Neutrophil (primary cell): ENCODE measurements around the gene TRIM3.

Experiments
- H3K27ac ChIP-seq: fragments of 200-600 bp; sonication (generic); 2 replicates; pipeline ENCODE4 v1.5.1; 2016; ENCODE audit warnings: mild to moderate bottlenecking, moderate library complexity
- H3K27me3 ChIP-seq: fragments of 200-600 bp; sonication (generic); 2 replicates; pipeline ENCODE4 v1.6.0; 2016; ENCODE audit warnings: mild to moderate bottlenecking
- H3K36me3 ChIP-seq: fragments of 200-600 bp; sonication (generic); 2 replicates; pipeline ENCODE4 v1.5.1; 2017
- H3K4me1 ChIP-seq, 2 experiments: fragments of 200-600 bp in 1 of 2; sonication (generic) in 1 of 2; 1 replicate in 1 of 2; 2 replicates in 1 of 2; pipeline versions ENCODE4 v1.5.1 to v1.6.1; 2013 to 2016; ENCODE audit warnings: low read depth in 1 of 2, low read length in 1 of 2, mild to moderate bottlenecking in 1 of 2, moderate library complexity in 1 of 2; ENCODE audit not compliant: control insufficient read depth in 1 of 2, insufficient read depth in 1 of 2
- H3K4me3 ChIP-seq, 2 experiments: fragments of 200-600 bp in 1 of 2; sonication (generic) in 1 of 2; 1 replicate in 1 of 2; 2 replicates in 1 of 2; pipeline ENCODE4 v1.5.1; 2013 to 2016; ENCODE audit warnings: low read depth in 1 of 2, low read length in 1 of 2, mild to moderate bottlenecking in 1 of 2, moderate library complexity in 1 of 2
- H3K9me3 ChIP-seq: fragments of 200-600 bp; sonication (generic); 2 replicates; pipeline ENCODE4 v1.5.1; 2016
- TF ChIP-seq, protein P1 (sequence below): fragments of 200-600 bp; sonication (generic); IDR thresholded peaks from 2 replicates; pipeline ENCODE4 v1.5.1; 2016; ENCODE audit warnings: antibody characterized with exemption

The TRIM3 gene

DNA sequence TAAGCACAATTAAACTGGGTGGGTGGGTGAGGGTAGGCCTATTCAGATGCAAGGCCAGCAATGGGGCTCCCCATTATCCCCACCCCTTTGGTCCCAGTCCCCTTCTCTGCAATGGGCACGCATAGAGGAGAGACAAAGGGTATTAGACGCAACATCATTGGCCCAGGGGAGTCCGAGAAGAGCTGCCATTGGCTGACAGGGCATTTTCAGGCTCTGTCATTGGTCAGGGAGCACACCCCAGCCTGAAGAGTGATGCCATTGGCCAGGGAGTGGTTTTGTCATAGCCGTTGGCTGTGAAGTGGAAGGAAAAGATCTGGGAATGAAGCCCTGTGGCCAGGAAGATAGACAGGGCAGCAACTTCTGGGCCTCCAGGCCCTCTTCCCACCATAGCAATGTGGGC lies 2.8 kb upstream of the TRIM3 start:
- TF ChIP-seq, protein P1, sequence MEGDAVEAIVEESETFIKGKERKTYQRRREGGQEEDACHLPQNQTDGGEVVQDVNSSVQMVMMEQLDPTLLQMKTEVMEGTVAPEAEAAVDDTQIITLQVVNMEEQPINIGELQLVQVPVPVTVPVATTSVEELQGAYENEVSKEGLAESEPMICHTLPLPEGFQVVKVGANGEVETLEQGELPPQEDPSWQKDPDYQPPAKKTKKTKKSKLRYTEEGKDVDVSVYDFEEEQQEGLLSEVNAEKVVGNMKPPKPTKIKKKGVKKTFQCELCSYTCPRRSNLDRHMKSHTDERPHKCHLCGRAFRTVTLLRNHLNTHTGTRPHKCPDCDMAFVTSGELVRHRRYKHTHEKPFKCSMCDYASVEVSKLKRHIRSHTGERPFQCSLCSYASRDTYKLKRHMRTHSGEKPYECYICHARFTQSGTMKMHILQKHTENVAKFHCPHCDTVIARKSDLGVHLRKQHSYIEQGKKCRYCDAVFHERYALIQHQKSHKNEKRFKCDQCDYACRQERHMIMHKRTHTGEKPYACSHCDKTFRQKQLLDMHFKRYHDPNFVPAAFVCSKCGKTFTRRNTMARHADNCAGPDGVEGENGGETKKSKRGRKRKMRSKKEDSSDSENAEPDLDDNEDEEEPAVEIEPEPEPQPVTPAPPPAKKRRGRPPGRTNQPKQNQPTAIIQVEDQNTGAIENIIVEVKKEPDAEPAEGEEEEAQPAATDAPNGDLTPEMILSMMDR, result no peak
- Histone ChIP-seq H3K27me3 (no peaks in the 10 kb centered on the region), H3K9me3 (no peaks in the 10 kb centered on the region), H3K4me3 (no peak overlapping the region), H3K27ac (no peak overlapping the region), H3K36me3 (peaks cover 22% of the 10 kb centered on the region), H3K4me1 (peaks cover 25% of the 10 kb centered on the region in 2 experiments)

DNA sequence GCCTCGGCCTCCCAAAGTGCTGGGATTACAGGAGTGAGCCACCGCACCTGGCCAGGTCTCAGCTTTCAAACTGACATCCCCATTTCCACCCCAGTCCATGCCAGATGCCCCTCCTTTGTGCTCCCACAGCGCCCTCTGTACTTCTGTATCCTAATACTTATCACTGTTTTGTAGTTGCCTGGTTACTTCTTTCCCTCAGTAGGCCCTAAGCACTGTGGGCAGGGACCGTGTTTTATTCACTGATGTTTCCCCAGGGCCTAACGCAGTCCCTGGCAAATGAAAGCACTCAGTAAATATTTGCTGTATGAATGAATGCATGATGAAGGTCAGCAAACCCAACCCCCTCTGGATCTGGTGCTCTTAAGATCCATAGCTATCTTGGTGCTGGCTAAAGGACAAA lies 2.2 kb upstream of the TRIM3 start:
- Histone ChIP-seq H3K9me3 (no peaks in the 10 kb centered on the region), H3K27ac (no peak overlapping the region), H3K4me1 (peaks cover 22 to 23% of the 10 kb centered on the region in 2 experiments), H3K27me3 (no peaks in the 10 kb centered on the region), H3K36me3 (peaks cover 22% of the 10 kb centered on the region), H3K4me3 (no peak overlapping the region)
- TF ChIP-seq, protein P1, result no peak

DNA sequence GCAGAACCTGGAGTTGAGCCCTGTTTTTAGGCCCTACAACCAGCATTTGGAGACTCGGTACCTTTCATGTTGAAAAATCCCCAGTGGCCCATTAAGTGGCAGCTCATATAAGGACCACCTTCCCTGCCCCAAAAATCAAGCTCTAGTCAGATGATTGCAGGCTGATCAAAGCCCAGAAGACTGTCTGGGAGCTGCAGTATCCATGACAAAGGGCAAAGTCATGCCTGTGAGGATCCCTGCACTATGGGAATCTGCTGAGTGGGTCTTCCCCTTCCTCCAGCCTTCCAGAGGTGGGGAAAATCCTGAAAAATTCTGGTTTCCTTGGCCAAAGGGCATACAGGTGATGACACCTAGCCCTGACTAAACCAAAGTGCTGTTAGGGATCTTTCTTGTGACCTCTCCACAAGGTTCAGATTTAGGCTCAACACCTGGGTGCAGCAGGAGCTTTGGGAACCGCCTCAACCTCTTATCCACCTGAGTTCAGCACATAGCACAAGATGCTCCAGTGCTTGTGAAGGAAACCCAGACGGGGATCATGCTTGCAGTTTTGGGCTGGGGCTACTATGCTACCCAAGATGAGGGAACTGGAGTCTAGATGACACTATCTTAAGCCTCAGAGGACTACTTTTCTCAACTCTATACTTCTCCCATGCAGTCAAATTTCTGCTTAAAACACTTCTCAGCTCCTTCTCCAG lies 1.2 kb upstream of the TRIM3 start:
- TF ChIP-seq, protein P1, result no peak
- Histone ChIP-seq H3K4me1 (peaks cover 14 to 17% of the 10 kb centered on the region in 2 experiments), H3K27me3 (no peaks in the 10 kb centered on the region), H3K36me3 (peaks cover 22% of the 10 kb centered on the region), H3K4me3 (no peak overlapping the region), H3K27ac (peak overlapping the region; percentile 76), H3K9me3 (no peaks in the 10 kb centered on the region)

DNA sequence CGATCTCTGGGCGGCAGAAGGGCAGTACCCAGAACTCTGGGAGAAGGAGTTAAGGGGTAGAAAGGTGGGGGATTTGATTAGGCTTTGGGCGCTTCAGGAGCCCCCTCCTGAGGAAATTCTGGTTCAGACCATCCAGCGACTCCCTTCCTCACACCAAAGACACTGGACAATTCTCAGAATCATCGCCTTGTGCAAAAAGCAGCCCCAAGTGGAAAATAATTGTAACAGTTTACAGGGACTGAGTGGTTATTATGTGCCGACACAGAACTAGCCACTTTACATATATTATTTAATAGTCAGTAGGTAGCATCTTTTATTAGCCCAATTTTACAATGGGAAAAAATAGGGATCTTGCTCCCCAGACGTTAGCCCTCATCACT lies 662 bp upstream of the TRIM3 start:
- peaks cover 22% of the 10 kb centered on the region for H3K36me3 ChIP-seq
- H3K27ac ChIP-seq, result peak overlapping the region; percentile 76
- H3K9me3 ChIP-seq, result no peaks in the 10 kb centered on the region
- peak overlapping the region; percentile 75 to 84 for H3K4me3 ChIP-seq
- H3K4me1 ChIP-seq, result peaks cover 15 to 20% of the 10 kb centered on the region in 2 experiments
- TF ChIP-seq, protein P1, result no peak
- no peaks in the 10 kb centered on the region for H3K27me3 ChIP-seq

DNA sequence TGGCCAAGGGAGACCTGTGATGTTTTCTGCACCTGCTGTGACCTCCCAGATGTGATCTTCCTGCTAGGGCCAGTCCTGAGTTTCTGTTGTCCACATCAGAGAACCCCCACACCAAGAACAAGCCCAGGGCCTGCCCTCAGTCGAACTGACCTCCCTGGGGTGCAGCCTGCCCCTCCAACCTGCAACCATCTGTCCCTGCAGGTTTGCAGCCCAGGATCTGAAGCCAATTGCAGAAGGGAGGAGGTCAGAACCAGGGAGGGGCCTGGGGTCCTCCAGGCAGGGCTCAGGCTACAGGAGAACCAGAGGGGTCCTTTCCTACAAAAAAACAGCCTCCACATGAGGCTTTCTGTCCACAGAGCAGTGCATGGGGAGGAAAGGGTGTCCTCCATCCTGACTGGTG lies 807 bp downstream of the TRIM3 start:
- Histone ChIP-seq H3K36me3 (peaks cover 13% of the 10 kb centered on the region), H3K27me3 (no peaks in the 10 kb centered on the region), H3K4me3 (peak overlapping the region; percentile 75 to 84), H3K27ac (no peak overlapping the region), H3K4me1 (peaks cover 18 to 23% of the 10 kb centered on the region in 2 experiments), H3K9me3 (no peaks in the 10 kb centered on the region)
- TF ChIP-seq, protein P1, result no peak
